Tibial nerve (tissue), 4 donors: ENCODE data around the gene TAF4.

Experiments
- CTCF ChIP-seq, 5 experiments: fragments of 200-600 bp in 3 of 5; fragments of 450-650 bp in 2 of 5; sonication (generic) in 3 of 5; IDR thresholded peaks; one replicate each; pipeline ENCODE4 v1.5.1; 2016 to 2019; ENCODE audit warnings: antibody characterized with exemption in 5 of 5, mild to moderate bottlenecking in 3 of 5, moderate library complexity in 2 of 5
- EP300 ChIP-seq, 2 donors: sonication (generic); formaldehyde crosslinking; IDR thresholded peaks; one replicate each; pipeline ENCODE4 v1.6.1; 2017; ENCODE audit warnings: antibody characterized with exemption in 2 of 2, mild to moderate bottlenecking in 1 of 2
- POLR2A ChIP-seq, 2 donors: fragments of 450-650 bp; IDR thresholded peaks; one replicate each; pipeline ENCODE4 v1.6.1; 2017; ENCODE audit warnings: antibody characterized with exemption in 2 of 2, mild to moderate bottlenecking in 2 of 2, moderate library complexity in 2 of 2

GRCh38 chr20:62051546-62052255 lies 14.0 kb downstream of the TAF4 start:
- no peak for TF ChIP-seq CTCF (IDR thresholded peaks at IDR 0.05)
- TF ChIP-seq EP300 (IDR thresholded peaks at IDR 0.05), result no peak
- no peak for TF ChIP-seq POLR2A (IDR thresholded peaks at IDR 0.05)
